HL-60 (cell line): ENCODE results near the gene UNC45A.

Source experiments
- GABPA ChIP-seq: IDR thresholded peaks from 2 replicates; pipeline ENCODE4 v1.6.1; 2012; ENCODE audit warnings: low read depth
- POLR2AphosphoS5 ChIP-seq: IDR thresholded peaks from 2 replicates; pipeline ENCODE4 v1.6.1; 2012; ENCODE audit warnings: low read depth
- REST ChIP-seq: IDR thresholded peaks from 2 replicates; pipeline ENCODE4 v1.6.1; 2012; ENCODE audit warnings: low read depth; ENCODE audit not compliant: insufficient replicate concordance
- SPI1 ChIP-seq: IDR thresholded peaks from 2 replicates; pipeline ENCODE4 v1.6.1; 2012; ENCODE audit warnings: low read depth, mild to moderate bottlenecking, borderline replicate concordance
- TF ChIP-seq, protein P1 (sequence below): IDR thresholded peaks from one replicate; pipeline ENCODE4 v1.5.1; 2011; ENCODE audit warnings: low read length, control low read depth, inconsistent platforms; ENCODE audit not compliant: insufficient read depth

GRCh38 chr15:90911906-90912769, 22.9 kb upstream of the UNC45A start:
- TF ChIP-seq POLR2AphosphoS5 (no peak), REST (no peak), GABPA (no peak), SPI1 (no peak)
- TF ChIP-seq, protein P1, sequence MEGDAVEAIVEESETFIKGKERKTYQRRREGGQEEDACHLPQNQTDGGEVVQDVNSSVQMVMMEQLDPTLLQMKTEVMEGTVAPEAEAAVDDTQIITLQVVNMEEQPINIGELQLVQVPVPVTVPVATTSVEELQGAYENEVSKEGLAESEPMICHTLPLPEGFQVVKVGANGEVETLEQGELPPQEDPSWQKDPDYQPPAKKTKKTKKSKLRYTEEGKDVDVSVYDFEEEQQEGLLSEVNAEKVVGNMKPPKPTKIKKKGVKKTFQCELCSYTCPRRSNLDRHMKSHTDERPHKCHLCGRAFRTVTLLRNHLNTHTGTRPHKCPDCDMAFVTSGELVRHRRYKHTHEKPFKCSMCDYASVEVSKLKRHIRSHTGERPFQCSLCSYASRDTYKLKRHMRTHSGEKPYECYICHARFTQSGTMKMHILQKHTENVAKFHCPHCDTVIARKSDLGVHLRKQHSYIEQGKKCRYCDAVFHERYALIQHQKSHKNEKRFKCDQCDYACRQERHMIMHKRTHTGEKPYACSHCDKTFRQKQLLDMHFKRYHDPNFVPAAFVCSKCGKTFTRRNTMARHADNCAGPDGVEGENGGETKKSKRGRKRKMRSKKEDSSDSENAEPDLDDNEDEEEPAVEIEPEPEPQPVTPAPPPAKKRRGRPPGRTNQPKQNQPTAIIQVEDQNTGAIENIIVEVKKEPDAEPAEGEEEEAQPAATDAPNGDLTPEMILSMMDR, result no peak
